Parathyroid adenoma (tissue), 2 donors: Measurements from ENCODE around the gene ATRAID.

ENCODE experiments used
- H2AFZ ChIP-seq: fragments of 300-600 bp; sonication (generic); one replicate; pipeline ENCODE4 v1.7.0; 2017; ENCODE audit warnings: antibody characterized with exemption, mild to moderate bottlenecking
- H3K27ac ChIP-seq: fragments of 300-600 bp; sonication (generic); one replicate; pipeline ENCODE4 v1.7.0; 2017
- H3K27me3 ChIP-seq: fragments of 300-600 bp; sonication (generic); one replicate; pipeline ENCODE4 v1.7.0; 2017; ENCODE audit warnings: low read length; ENCODE audit not compliant: control insufficient read depth, insufficient read depth
- H3K36me3 ChIP-seq: fragments of 300-600 bp; sonication (generic); one replicate; pipeline ENCODE4 v1.7.0; 2017; ENCODE audit warnings: low read length; ENCODE audit not compliant: control insufficient read depth, insufficient read depth
- H3K4me1 ChIP-seq: fragments of 300-600 bp; sonication (generic); one replicate; pipeline ENCODE4 v1.7.0; 2017; ENCODE audit warnings: control low read depth
- H3K4me2 ChIP-seq: fragments of 300-600 bp; sonication (generic); one replicate; pipeline ENCODE4 v1.7.0; 2017; ENCODE audit warnings: low read length
- H3K4me3 ChIP-seq: fragments of 300-600 bp; sonication (generic); one replicate; pipeline ENCODE4 v1.7.0; 2017; ENCODE audit warnings: low read depth, low read length
- H3K79me2 ChIP-seq: fragments of 300-600 bp; sonication (generic); one replicate; pipeline ENCODE4 v1.7.0; 2017; ENCODE audit warnings: control low read depth
- H3K9ac ChIP-seq: fragments of 300-600 bp; sonication (generic); one replicate; pipeline ENCODE4 v1.7.0; 2017; ENCODE audit warnings: mild to moderate bottlenecking
- H3K9me3 ChIP-seq: fragments of 300-600 bp; sonication (generic); one replicate; pipeline ENCODE4 v1.7.0; 2017; ENCODE audit warnings: low read length; ENCODE audit not compliant: control insufficient read depth
- CTCF ChIP-seq: fragments of 300-600 bp; sonication (generic); IDR thresholded peaks from one replicate; pipeline ENCODE4 v1.7.0; 2017; ENCODE audit warnings: antibody characterized with exemption, mild to moderate bottlenecking
- donor health status: primary hyperparathyroidism.

ATRAID gene

GRCh38 chr2:27185331-27186026 lies 26.4 kb upstream of the ATRAID start:
- no peak overlapping the region for H3K27ac ChIP-seq
- H2AFZ ChIP-seq = peak overlapping the region; percentile 59
- no peak overlapping the region for H3K9ac ChIP-seq
- no peaks in the 10 kb centered on the region for H3K27me3 ChIP-seq
- no peaks in the 10 kb centered on the region for H3K79me2 ChIP-seq
- H3K36me3 ChIP-seq = no peaks in the 10 kb centered on the region
- H3K4me1 ChIP-seq = no peaks in the 10 kb centered on the region
- H3K9me3 ChIP-seq = no peaks in the 10 kb centered on the region
- H3K4me2 ChIP-seq = no peak overlapping the region
- TF ChIP-seq CTCF = no peak
- H3K4me3 ChIP-seq = no peak overlapping the region

- no peaks in the 10 kb centered on the region for H3K79me2 ChIP-seq
- H3K27ac ChIP-seq = no peak overlapping the region
- no peaks in the 10 kb centered on the region for H3K36me3 ChIP-seq
- no peak overlapping the region for H3K4me3 ChIP-seq
- H3K4me1 ChIP-seq = no peaks in the 10 kb centered on the region
- H2AFZ ChIP-seq = no peak overlapping the region
- no peaks in the 10 kb centered on the region for H3K9me3 ChIP-seq
- TF ChIP-seq CTCF = no peak
- H3K27me3 ChIP-seq = no peaks in the 10 kb centered on the region
- H3K9ac ChIP-seq = no peak overlapping the region
- no peak overlapping the region for H3K4me2 ChIP-seq
These were observed 25.1 kb upstream of the ATRAID start for GRCh38 chr2:27186613-27187345.

- Histone ChIP-seq H3K36me3 (no peaks in the 10 kb centered on the region), H3K4me1 (no peaks in the 10 kb centered on the region), H3K79me2 (no peaks in the 10 kb centered on the region), H3K9ac (no peak overlapping the region), H3K4me2 (no peak overlapping the region), H2AFZ (no peak overlapping the region), H3K27ac (no peak overlapping the region), H3K9me3 (no peaks in the 10 kb centered on the region), H3K4me3 (no peak overlapping the region), H3K27me3 (no peaks in the 10 kb centered on the region)
- TF ChIP-seq CTCF = no peak
These were observed 21.9 kb upstream of the ATRAID start for GRCh38 chr2:27189989-27190388.

- peak overlapping the region; percentile 17 for H2AFZ ChIP-seq
- no peaks in the 10 kb centered on the region for H3K4me1 ChIP-seq
- H3K27ac ChIP-seq = no peak overlapping the region
- H3K9ac ChIP-seq = no peak overlapping the region
- peak; percentile 63 for TF ChIP-seq CTCF
- no peak overlapping the region for H3K4me2 ChIP-seq
- no peaks in the 10 kb centered on the region for H3K9me3 ChIP-seq
- H3K4me3 ChIP-seq = no peak overlapping the region
- H3K27me3 ChIP-seq = no peaks in the 10 kb centered on the region
- no peaks in the 10 kb centered on the region for H3K36me3 ChIP-seq
- no peaks in the 10 kb centered on the region for H3K79me2 ChIP-seq
These were observed 20.6 kb upstream of the ATRAID start for GRCh38 chr2:27191070-27191829.
